Dedifferentiated amniotic fluid mesenchymal stem cell (primary cell): Measurements from ENCODE around the gene TRPV2.

ENCODE experiments used
- DNase-seq: peaks from one replicate; pipeline ENCODE4 v3.0.0-alpha.2; 2016; ENCODE audit errors: extremely low spot score

TRPV2 gene

DNA sequence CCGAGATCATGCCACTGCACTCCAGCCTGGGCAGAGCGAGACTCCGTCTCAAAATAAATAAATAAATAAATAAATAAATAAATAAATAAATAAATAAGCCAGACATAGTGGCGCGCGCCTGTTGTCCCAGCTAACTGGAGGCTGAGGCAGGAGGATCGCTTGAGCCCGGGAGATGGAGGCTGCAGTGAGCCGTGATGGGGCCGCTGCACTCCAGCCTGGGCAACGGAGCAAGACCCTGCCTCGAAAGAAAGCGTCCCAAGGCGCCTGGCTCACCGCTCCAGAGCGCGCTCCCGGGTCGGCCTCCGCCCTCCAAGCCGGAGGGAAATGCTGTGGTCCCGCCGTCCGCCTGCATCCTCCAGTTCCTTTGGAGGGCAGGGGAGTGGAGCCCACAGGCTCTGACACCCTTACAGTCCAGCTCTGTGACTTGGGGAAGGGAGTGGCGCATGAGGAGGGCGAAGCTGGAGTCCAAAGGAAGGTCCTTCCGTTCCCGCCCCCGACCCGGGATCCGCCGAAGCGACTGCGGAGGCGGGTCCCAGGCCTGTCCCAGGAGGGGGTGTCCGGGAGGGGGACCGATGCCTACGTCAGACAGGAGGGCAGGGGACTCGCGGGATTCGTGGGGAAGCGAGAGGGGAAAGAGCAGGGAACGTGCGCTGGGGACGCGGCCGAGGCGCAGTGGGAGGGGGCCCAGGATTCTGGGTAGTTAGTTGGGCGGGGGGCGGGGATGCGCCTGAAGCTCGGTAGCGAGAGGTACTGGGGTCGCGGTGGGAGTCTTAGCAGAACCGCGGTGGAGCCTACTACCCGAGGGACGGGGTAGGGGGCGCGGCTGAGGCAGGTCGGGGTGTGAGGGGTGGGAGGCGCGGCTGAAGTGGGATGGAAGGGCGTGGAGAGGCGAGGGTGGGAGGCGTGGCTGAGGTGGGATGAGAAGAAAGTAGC, 8.4 kb upstream of the TRPV2 start:
- DNase-seq, result peak; percentile 15

- no peak for DNase-seq
These were observed 7.3 kb upstream of the TRPV2 start for GRCh38 chr17:16407911-16408588.

- no peak for DNase-seq
These were observed 2.0 kb downstream of the TRPV2 start for GRCh38 chr17:16417399-16417798.

- DNase-seq, result no peak
These were observed 2.7 kb downstream of the TRPV2 start for GRCh38 chr17:16417896-16418684.

DNA sequence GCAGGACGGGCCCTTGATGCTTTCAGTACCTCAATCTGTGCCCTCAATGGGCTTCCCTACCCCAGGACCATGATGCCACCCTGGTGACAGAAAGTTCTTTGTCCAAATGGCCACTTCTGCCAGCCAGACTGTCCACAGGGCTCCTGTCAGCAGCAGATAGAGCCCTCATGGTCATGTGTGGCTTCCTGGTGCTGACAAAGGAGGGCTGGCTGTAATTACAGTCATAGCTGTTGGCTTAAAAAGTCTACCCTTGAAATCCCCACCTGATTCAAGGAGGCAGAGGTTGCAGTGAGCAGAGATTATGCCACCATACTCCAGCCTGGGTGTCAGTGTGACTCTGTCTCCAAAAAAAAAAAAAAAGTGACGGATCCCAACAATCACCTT, 3.3 kb downstream of the TRPV2 start:
- DNase-seq, result no peak

DNA sequence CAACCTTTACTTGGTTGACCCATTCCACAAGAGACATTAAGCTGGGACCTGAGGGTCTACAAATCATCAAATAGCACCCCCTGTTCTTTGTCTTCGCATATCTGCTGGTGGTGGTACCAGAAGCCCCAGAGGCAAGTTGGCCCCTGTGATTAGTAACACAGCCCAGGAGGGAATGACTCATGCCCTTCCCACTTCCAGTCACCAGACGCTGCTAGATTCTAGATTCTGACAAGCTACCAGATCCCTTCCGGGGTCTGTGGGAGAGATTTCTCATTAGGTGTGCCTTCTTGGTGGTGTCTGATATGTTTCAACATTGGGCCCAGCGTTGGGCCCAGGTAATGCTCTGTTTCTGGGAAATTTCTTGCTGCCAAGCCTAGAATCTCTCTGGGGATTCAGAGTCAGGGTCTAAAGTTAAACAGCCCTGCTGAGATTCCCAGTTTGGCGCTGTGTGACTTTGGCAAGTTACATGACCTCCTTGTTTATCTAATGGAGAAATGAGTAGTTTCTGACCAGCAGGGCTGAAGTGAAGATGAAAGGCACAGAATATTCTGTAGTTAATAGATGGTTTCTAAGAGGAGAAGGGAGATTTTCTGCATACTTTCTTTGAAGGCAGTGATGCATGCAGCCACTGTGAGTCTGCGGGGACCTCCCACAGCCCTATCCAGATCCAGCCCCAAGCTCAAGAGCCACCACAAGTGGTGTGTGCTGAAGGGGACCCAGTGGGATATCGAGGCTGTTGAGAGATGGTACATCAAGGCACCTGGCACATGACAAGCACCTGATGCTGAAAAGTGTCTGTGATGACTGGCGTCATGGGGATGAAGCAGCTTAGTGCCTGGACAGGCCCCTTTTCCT, 3.9 kb downstream of the TRPV2 start:
- DNase-seq, result peak; percentile 22

GRCh38 chr17:16419929-16420271, 4.5 kb downstream of the TRPV2 start:
- DNase-seq, result no peak

- no peak for DNase-seq
These were observed 7.0 kb downstream of the TRPV2 start for GRCh38 chr17:16422416-16422815.

DNA sequence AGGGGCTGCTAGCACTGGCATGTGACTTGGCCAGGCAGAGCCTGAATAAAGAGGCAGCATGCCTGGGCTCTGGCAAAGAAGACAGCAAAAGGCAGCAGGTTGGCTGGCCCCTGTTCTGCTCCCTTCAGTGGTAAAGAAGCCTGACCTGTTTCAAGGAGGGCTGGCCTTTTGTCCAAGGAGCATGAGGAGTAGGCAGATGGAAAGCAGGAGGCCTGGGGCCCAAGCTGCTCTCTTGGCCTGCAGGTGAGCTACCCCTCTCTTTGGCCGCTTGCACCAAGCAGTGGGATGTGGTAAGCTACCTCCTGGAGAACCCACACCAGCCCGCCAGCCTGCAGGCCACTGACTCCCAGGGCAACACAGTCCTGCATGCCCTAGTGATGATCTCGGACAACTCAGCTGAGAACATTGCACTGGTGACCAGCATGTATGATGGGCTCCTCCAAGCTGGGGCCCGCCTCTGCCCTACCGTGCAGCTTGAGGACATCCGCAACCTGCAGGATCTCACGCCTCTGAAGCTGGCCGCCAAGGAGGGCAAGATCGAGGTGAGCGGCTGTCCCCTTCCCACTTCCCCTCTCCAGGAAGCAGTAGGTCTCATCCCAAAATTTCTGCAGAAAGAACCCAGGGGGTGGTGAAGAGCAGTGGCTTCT, 8.0 kb downstream of the TRPV2 start:
- DNase-seq, result no peak

DNA sequence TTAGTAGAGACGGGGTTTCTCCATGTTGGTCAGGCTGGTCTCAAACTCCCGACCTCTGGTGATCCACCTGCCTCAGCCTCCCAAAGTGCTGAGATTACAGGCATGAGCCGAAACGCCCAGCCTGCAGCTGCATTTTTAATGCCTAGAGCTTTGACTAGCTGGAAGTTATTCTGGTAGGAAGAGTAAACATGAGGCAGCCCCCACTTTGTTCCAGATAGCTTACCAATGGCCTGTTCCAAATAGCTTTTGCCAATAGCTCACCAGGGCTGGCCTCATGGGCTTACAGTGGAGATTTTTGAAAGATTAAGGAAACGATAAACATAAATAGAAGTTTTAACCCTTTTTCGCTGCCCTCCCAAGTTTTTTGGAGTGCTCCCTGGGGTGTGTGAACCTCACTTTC, 9.8 kb downstream of the TRPV2 start:
- DNase-seq, result no peak

DNA sequence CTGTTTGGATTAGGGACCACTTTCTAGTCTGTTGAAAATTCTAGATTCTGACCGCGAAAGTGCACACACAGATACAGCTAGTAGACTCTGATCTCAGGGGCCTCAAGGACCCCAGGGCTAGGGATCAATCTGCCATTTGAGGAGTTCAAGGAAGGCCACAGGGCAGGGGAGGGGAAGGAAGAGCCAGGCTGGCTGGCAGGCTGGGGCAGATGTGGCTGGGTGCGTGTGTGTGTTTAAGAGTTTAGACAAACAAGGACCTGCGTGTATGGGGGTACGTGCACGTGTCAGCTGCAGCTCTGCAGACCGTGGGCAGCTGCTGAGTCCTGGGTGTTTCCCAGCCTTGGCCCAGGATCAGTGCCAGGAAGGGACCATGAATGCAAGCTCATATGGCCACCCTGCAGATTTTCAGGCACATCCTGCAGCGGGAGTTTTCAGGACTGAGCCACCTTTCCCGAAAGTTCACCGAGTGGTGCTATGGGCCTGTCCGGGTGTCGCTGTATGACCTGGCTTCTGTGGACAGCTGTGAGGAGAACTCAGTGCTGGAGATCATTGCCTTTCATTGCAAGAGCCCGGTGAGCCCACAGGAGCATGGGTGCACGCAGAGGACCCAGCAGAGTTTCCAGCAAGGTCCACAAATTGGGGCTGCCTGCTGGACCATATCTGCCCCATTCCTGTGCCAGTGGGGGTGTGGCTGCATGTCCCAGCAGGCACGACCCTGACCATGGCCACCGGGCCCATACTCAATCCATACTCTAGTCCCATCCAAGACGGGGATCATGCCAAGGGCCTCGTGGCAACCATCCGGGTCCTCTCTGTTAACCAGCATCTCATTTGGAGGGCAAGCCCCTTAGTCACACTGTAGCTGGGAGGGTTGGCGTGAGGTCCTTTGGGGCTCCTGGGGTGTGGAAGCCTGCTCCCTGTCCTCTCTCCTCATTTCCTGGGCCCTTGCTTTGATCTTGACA, 10.6 kb downstream of the TRPV2 start:
- DNase-seq, result no peak

DNA sequence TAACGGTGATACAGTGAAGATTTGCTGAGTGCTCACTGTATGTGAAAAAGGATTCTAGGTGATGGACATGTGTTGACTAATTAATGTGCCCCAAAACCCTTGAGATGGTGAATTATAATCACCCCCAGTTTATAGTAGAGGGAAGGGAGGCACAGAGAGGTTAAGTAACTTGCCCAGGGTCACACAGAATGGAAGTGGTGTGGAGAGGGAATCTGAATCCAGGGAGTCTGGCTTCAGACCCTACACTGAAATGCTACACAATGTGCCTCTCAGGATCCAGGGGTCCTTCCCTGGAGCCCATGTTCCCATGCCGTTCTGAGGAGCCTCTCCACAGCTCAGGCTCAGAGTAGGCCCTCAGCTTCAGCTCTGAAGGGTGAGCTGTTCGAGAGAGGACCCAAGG, 11.6 kb downstream of the TRPV2 start:
- DNase-seq, result no peak

DNA sequence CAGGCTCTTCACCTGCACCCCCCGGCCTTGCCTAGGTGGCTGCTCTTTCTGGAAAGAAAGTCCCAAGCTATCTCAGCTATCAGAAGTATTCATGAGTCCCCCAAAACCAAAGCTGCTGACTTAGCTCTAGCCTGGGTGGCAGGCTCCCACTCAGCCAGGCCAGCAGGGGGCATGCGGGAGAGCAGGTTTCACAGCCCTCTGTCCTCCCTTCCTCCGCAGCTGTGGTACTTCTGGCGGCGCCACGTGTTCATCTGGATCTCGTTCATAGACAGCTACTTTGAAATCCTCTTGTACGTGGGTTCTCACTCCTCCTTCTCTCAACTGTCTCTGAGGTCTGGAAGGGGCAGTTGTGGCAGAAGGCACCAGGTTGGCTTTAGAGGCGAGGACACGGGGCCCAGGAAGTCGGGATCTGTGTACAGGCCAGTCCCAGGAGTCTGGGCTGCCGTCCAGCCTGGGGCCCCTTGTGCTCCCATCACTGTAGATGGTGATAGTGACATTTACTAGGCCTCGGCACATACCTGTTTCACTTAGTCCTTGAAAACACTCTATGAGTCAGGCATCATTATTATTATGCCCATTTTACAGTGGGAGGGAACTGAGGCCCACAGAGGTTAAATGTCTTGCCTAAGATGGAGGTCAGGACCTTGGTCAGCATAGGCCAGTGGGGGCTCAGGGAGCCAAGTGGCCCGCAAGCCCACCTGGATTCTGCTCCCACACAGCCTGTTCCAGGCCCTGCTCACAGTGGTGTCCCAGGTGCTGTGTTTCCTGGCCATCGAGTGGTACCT, 12.9 kb downstream of the TRPV2 start:
- no peak for DNase-seq

DNA sequence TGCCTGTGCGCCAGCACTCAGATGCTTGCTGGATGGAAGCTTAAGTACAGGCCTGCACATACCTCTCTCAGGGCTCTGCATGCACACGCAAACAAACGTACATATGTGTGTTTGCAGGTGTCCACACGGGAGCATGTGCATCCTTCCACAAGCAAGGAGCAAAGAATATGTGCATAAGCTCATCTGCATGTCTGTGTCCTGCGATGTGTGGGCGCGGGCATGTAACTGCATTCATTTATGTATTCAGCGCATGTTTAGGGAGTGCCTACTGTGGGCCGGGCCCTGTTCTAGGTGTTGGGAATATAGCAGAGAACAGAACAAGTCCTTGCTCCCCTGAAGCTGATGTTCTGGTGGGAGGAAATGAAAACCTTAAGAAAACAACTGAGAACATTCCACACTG, 13.7 kb downstream of the TRPV2 start:
- no peak for DNase-seq

DNA sequence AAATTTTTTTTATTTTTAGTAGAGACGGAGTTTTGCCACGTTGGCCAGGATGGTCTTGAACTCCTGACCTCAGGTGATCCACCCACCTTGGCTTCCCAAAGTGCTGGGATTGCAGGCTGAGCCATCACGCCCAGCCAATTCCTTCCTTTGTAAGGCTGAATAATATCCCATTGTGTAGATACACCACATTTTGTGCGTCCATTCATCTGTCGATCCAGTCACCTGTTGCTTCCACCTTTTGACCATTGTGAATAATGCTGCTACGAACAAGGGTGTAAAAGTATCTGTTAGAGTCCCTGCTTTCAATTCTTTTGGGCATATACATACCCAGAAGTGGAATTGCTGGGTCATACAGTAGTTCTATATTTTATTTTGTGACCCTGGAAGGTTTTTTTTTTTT, 15.3 kb downstream of the TRPV2 start:
- DNase-seq, result no peak

DNA sequence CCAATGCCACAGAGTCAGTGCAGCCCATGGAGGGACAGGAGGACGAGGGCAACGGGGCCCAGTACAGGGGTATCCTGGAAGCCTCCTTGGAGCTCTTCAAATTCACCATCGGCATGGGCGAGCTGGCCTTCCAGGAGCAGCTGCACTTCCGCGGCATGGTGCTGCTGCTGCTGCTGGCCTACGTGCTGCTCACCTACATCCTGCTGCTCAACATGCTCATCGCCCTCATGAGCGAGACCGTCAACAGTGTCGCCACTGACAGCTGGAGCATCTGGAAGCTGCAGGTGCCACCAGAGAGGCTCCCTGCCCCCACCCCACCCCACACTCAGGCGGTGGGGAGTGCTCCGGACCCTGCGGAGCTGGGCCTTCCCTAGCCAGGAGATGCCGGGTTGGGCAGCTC, 16.6 kb downstream of the TRPV2 start:
- DNase-seq, result no peak

GRCh38 chr17:16433514-16433913, 18.1 kb downstream of the TRPV2 start:
- no peak for DNase-seq

- DNase-seq, result no peak
These were observed 19.3 kb downstream of the TRPV2 start for GRCh38 chr17:16434662-16435061.
